ENCODE results near the gene PPP1R16B.

The PPP1R16B gene

GRCh38 chr20:38895098-38895949 lies 89.8 kb downstream of the PPP1R16B start:
- no peak for DNase-seq (ENCODE audit: low read depth in 2 of 2)

- no peak for DNase-seq (ENCODE audit: low read depth in 2 of 2)
These were observed 90.6 kb downstream of the PPP1R16B start for GRCh38 chr20:38896009-38896594.

GRCh38 chr20:38897267-38897666 lies 91.8 kb downstream of the PPP1R16B start:
- no peak for DNase-seq (ENCODE audit: low read depth in 2 of 2)

- DNase-seq (ENCODE audit: low read depth in 2 of 2) = no peak
These were observed 95.1 kb downstream of the PPP1R16B start for GRCh38 chr20:38900606-38901005.

GRCh38 chr20:38902601-38903000 lies 97.1 kb downstream of the PPP1R16B start:
- no peak for DNase-seq (ENCODE audit: low read depth in 2 of 2)

GRCh38 chr20:38903335-38903734 lies 97.8 kb downstream of the PPP1R16B start:
- DNase-seq (ENCODE audit: low read depth in 2 of 2) = no peak

GRCh38 chr20:38905375-38905774 lies 99.9 kb downstream of the PPP1R16B start:
- no peak for DNase-seq (ENCODE audit: low read depth in 2 of 2)

- DNase-seq (ENCODE audit: low read depth in 2 of 2) = no peak
These were observed 102.6 kb downstream of the PPP1R16B start for GRCh38 chr20:38907918-38908677.

DNA sequence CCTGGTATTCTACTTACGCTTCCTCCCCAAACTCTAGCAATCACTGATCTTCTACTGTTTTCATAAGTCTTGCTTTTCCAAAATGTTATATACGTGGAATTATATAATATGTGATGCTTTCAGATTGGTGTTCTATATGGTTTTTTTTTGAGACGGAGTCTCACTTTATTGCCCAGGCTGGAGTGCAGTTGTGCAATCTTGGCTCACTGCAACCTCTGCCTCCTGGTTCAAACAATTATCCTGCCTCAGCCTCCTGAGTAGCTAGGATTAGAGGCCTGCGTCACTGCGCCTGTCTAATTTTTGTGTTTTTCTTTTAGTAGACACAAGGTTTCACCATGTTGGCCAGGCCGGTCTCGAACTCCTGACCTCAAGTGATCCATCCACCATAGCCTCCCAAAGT lies 109.9 kb downstream of the PPP1R16B start:
- no peak for DNase-seq (ENCODE audit: low read depth in 2 of 2)

DNA sequence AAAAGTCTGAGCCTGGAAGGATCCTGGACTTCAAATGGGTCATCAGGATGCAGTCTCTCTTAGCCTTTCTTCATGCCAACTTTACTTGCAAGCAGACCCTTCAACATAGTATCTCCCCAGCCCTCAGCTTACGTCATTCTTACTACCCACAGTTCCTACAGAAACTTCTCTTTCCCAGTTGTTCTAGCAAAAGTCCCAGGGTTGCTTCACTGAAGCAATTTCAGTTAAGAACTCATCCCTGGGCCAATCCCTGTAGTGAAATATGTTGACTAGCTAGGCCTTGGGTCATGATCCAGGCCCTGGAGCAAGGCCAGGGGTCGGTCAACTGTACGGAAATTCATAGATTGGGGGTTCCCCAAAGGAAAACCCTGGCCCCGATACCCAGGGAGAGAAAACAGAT lies 112.2 kb downstream of the PPP1R16B start:
- no peak for DNase-seq (ENCODE audit: low read depth in 2 of 2)

GRCh38 chr20:38918172-38918571 lies 112.7 kb downstream of the PPP1R16B start:
- no peak for DNase-seq (ENCODE audit: low read depth in 2 of 2)

GRCh38 chr20:38919683-38920082 lies 114.2 kb downstream of the PPP1R16B start:
- no peak for DNase-seq (ENCODE audit: low read depth in 2 of 2)

DNA sequence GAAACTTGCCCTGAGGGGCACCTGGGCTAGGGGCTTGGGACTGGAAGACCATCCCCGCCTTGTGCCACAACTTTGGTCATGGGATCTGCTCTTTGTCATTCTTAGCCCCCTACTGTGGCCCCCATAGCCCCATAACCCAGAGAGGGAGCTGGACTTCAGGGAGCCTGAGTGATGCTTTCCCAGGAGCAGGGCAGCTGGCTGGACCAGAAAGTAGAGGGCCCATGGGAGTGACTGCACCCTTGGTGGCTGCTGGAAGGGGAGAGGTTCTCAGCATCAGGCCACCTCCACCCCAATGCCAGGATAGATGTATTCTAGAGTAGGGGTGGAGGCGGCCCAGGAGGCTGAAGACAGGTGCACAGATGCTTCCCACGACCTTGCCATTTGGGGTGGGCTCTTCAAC lies 114.9 kb downstream of the PPP1R16B start:
- DNase-seq (ENCODE audit: low read depth in 2 of 2) = no peak

- DNase-seq (ENCODE audit: low read depth in 2 of 2) = no peak
These were observed 115.4 kb downstream of the PPP1R16B start for GRCh38 chr20:38920851-38921250.

DNA sequence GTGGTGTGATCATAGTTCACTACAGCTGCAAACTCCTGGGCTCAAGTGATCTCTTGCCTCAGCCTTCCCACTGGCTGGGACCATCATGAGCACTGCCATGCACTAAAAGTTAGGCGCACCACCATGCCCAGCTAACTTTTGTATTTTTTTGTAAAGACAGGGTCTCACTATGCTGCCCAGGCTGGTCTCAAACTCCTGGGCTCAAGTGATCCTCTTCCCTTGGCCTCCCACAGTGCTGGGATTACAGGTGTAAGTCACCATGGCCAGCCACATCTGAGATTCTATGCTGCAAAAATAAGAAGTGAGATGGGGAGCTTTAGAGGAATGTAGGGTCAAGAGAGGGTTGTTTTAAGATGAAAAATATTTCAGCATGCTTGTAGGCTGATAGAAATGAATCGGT lies 119.2 kb downstream of the PPP1R16B start:
- no peak for DNase-seq (ENCODE audit: low read depth in 2 of 2)

- peak; percentile 87 to 95 for DNase-seq (ENCODE audit: low read depth in 2 of 2)
These were observed 120.8 kb downstream of the PPP1R16B start, which contains the start of gene FAM83D for GRCh38 chr20:38926142-38926933. TSS of gene FAM83D (plus strand) at chr20:38926417. CDS start at chr20:38926443, 26 bp downstream.

GRCh38 chr20:38926934-38927616 lies 121.6 kb downstream of the PPP1R16B start:
- DNase-seq (ENCODE audit: low read depth in 2 of 2) = no peak

- DNase-seq (ENCODE audit: low read depth in 2 of 2) = no peak
These were observed 122.5 kb downstream of the PPP1R16B start for GRCh38 chr20:38927902-38928578.

DNA sequence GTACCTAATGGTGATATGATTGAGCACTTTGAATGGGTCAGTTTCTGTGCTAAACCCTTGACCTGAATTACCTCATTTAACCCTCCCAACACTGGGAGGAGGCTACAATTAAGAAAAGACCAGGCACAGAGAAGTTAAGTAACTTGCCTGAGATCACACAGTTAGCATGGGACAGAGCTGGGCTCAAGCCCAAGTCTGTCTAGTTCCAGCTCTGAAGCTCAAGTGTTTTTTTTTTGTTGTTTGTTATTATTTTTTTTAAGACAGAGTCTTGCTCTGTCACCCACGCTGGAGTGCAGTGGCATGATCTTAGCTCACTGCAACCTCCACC lies 124.7 kb downstream of the PPP1R16B start:
- no peak for DNase-seq (ENCODE audit: low read depth in 2 of 2)

- no peak for DNase-seq (ENCODE audit: low read depth in 2 of 2)
These were observed 126.5 kb downstream of the PPP1R16B start for GRCh38 chr20:38931984-38932383.

Data from stimulated activated CD4-positive, alpha-beta T cell treated with anti-CD3 and anti-CD28 coated beads, Interleukin-12 subunit alpha, Interleukin-12 subunit beta, amount 100 ng/mL, for 24 hours (primary cell).